ENCODE data around the gene WFIKKN1.

GRCh38 chr16:674214-674881, 43.6 kb downstream of the WFIKKN1 start:
- TF ChIP-seq CTCF (conservative IDR thresholded peaks at IDR 0.05; ENCODE audit: low read length) (no peak), EZH2phosphoT487 (IDR thresholded peaks at IDR 0.05; ENCODE audit: borderline replicate concordance, low read depth, low read length) (no peak)
